ENCODE measurements around the gene TTC36. TPM values are rescaled to one million over a fixed set of nuclear protein-coding genes. Genes with fewer than 3 reads are reported as not detected.

Gene TTC36
- total RNA-seq, 2 donors from 2014 or later = 1.2 TPM; not detected in 1

- DNase-seq (peak; percentile 76), ATAC-seq (peak; percentile 83 to 89)
- intact Hi-C loops (cut with DNase I) = no loop called here
Observed at GRCh38 chr11:118530683-118531596, 3.7 kb downstream of the TTC36 start, which contains the start of gene TMEM25. TSS of gene TMEM25 (plus strand) at chr11:118531192. CDS start at chr11:118531802, 610 bp downstream.

GRCh38 chr11:118531597-118532084 is 4.4 kb downstream of the TTC36 start:
- ATAC-seq (peak in 1 of 2 donors; percentile 1), DNase-seq (no peak)
- intact Hi-C loops (cut with DNase I) = no loop called here

GRCh38 chr11:118532091-118532490 is 4.8 kb downstream of the TTC36 start:
- intact Hi-C loops (cut with DNase I) = no loop called here
- ATAC-seq = no peak
- no peak for DNase-seq

GRCh38 chr11:118532852-118533768 is 5.8 kb downstream of the TTC36 start:
- ATAC-seq (no peak), DNase-seq (no peak)
- intact Hi-C loops (cut with DNase I) = no loop called here

GRCh38 chr11:118533769-118534729 is 6.8 kb downstream of the TTC36 start:
- intact Hi-C loops (cut with DNase I) = no loop called here
- DNase-seq = no peak
- ATAC-seq = no peak

GRCh38 chr11:118535261-118535660 is 8.0 kb downstream of the TTC36 start:
- intact Hi-C loops (cut with DNase I) = no loop called here
- ATAC-seq = no peak
- no peak for DNase-seq

GRCh38 chr11:118536726-118537125 is 9.5 kb downstream of the TTC36 start:
- ATAC-seq (no peak), DNase-seq (no peak)
- intact Hi-C loops (cut with DNase I) = no loop called here

GRCh38 chr11:118537409-118537980 is 10.2 kb downstream of the TTC36 start:
- no peak for ATAC-seq
- no peak for DNase-seq
- intact Hi-C loops (cut with DNase I) = no loop called here

GRCh38 chr11:118544010-118544646 is 16.9 kb downstream of the TTC36 start:
- DNase-seq (no peak), ATAC-seq (peak in 1 of 2 donors; percentile 63)
- intact Hi-C loops (cut with DNase I) = no loop called here

GRCh38 chr11:118544647-118545010 is 17.4 kb downstream of the TTC36 start:
- DNase-seq = no peak
- ATAC-seq = no peak
- intact Hi-C loops (cut with DNase I) = no loop called here

GRCh38 chr11:118545533-118545932 is 18.3 kb downstream of the TTC36 start:
- DNase-seq (no peak), ATAC-seq (no peak)
- intact Hi-C loops (cut with DNase I) = no loop called here

- DNase-seq (no peak), ATAC-seq (no peak)
- intact Hi-C loops (cut with DNase I) = no loop called here
Observed at GRCh38 chr11:118547132-118547531, 19.9 kb downstream of the TTC36 start.

GRCh38 chr11:118552341-118552740 is 25.1 kb downstream of the TTC36 start:
- no peak for ATAC-seq
- intact Hi-C loops (cut with DNase I) = no loop called here

GRCh38 chr11:118560806-118561205 is 33.5 kb downstream of the TTC36 start:
- ATAC-seq (no peak), DNase-seq (no peak)
- intact Hi-C loops (cut with DNase I) = loop anchor here in 1 of 2 donors (10.0 kb wide), 1 partner anchor 366 kb away; no protein-coding TSS in a partner anchor

More at GRCh38 chr11:118552341-118552740, 25.1 kb downstream of the TTC36 start:
- DNase-seq = no peak

- DNase-seq = peak; percentile 54
Observed at GRCh38 chr11:118565051-118565450, 37.8 kb downstream of the TTC36 start.

GRCh38 chr11:118569670-118570069 is 42.4 kb downstream of the TTC36 start:
- DNase-seq (no peak), ATAC-seq (no peak)
- intact Hi-C loops (cut with DNase I) = loop anchor here in 1 of 2 donors (10.0 kb wide), 1 partner anchor 375 kb away; no protein-coding TSS in a partner anchor

More at GRCh38 chr11:118565051-118565450, 37.8 kb downstream of the TTC36 start:
- ATAC-seq = peak; percentile 53 to 57
- intact Hi-C loops (cut with DNase I) = loop anchor here in 1 of 2 donors (10.0 kb wide), 1 partner anchor 370 kb away; no protein-coding TSS in a partner anchor

- DNase-seq (no peak), ATAC-seq (no peak)
- intact Hi-C loops (cut with DNase I) = no loop called here
Observed at GRCh38 chr11:118570787-118571186, 43.5 kb downstream of the TTC36 start.

Measured in left cardiac atrium (tissue), 4 donors.